ENCODE results near the gene SNAI3. TPM values are rescaled to one million over a fixed set of nuclear protein-coding genes. Genes with fewer than 3 reads are reported as not detected.

The SNAI3 gene
- total and polyA plus RNA-seq, 9 of the 15 experiments (the other 6 are each of a cell fraction or from before 2014, with no cell fraction given): 0.04 to 4.1 (median 0.80) TPM; not detected in 1

GRCh38 chr16:88699180-88699579 is 12.9 kb upstream of the SNAI3 start:
- peaks cover 6% of the 10 kb centered on the region; the same call in 1 of the 2 replicates for H4K20me1 ChIP-seq (replicated peaks; ENCODE audit: control insufficient read depth, insufficient read depth, low read length)
- no TSS peak for BruUV-seq (replicated peaks)
- WGBS (ENCODE audit: insufficient coverage, low coverage, missing lambda C conversion rate): 93% methylated on average over 15 of the region's 16 CpGs
- ChIA-PET POLR2A (no interaction called here), CTCF (ENCODE audit: low intra/inter-chr PET ratio) (no interaction called here)
- H3K9ac ChIP-seq (ENCODE audit: insufficient read depth in 1 of 2, low read depth in 2 of 2, low read length in 2 of 2): no peak overlapping the region
- H3K27ac ChIP-seq (ENCODE audit: extremely low read depth, low read depth, low read length): no peak overlapping the region
- no peaks in the 10 kb centered on the region for H3K9me3 ChIP-seq (replicated peaks; ENCODE audit: control insufficient read depth, insufficient read depth, low read depth, low read length)
- H3K79me2 ChIP-seq (ENCODE audit: control insufficient read depth, insufficient read depth, low read length): peaks cover 31% of the 10 kb centered on the region
- DNase-seq (ENCODE audit: extremely low read depth in 1 of 4, low spot score in 3 of 4) (no peak), ATAC-seq (no peak), FAIRE-seq (no peak)
- no peak for TF ChIP-seq ZBTB1 (CRISPR knock-in tag; IDR thresholded peaks at IDR 0.05; ENCODE audit: borderline replicate concordance, low read depth)
- TF ChIP-seq RBFOX2 (IDR thresholded peaks at IDR 0.05; ENCODE audit: low read depth, low read length): 0 out of 2 replicates have a peak, but pooled peaks have one; percentile 3
- TF ChIP-seq SNAPC5 (CRISPR knock-in tag; IDR thresholded peaks at IDR 0.05): no peak
- no peak for TF ChIP-seq POLR2A (conservative IDR thresholded peaks at IDR 0.05)
- TF ChIP-seq ARID1B (IDR thresholded peaks at IDR 0.05): no peak
- peak; percentile 31; the same call in 1 of the 2 replicates for TF ChIP-seq POLR2G (IDR thresholded peaks at IDR 0.05; ENCODE audit: low read depth, low read length)
- TF ChIP-seq HDAC8 (tag; IDR thresholded peaks at IDR 0.05): no peak
- TF ChIP-seq ILF3 (IDR thresholded peaks at IDR 0.05; ENCODE audit: borderline replicate concordance): no peak
- no peak overlapping the region for H3K4me2 ChIP-seq (ENCODE audit: insufficient read depth, low read length)
- peaks cover 75% of the 10 kb centered on the region; the same call in 1 of the 3 replicates for H3K36me3 ChIP-seq (ENCODE audit: control insufficient read depth, insufficient read depth, low read length)
- peaks cover 10 to 88% of the 10 kb centered on the region in 2 experiments for H3K4me1 ChIP-seq (replicated peaks in 1 of 2; ENCODE audit: control insufficient read depth in 2 of 2, insufficient read depth in 2 of 2, low read length in 2 of 2)
- H3K4me3 ChIP-seq: no peak overlapping the region
- in situ Hi-C loops (cut with MboI): no loop called here
- H2AFZ ChIP-seq (ENCODE audit: low read depth, low read length): no peak overlapping the region
- no peaks in the 10 kb centered on the region for H3K27me3 ChIP-seq (ENCODE audit: control insufficient read depth in 2 of 2, insufficient read depth in 2 of 2, low read length in 2 of 2)
- intact Hi-C loops (cut with micrococcal nuclease): no loop called here
- H3K9me1 ChIP-seq (ENCODE audit: control insufficient read depth, insufficient read depth, low read length): no peaks in the 10 kb centered on the region

Measured in K562 (cell line).